Activated CD4-positive, alpha-beta T cell treated with anti-CD3 and anti-CD28 coated beads for 1 hour (primary cell): ENCODE data around the gene AP3B2.
"Not testable (repeated sequence)": the region's sequence is repeated elsewhere in the genome, so short reads cannot be mapped to it uniquely, and the experiment has no call there.

Source experiments
- DNase-seq: peaks from one replicate; pipeline ENCODE4 v3.0.0-alpha.2; 2020

AP3B2 gene

GRCh38 chr15:82648257-82649103 lies 61.2 kb downstream of the AP3B2 start:
- no peak for DNase-seq

- no peak for DNase-seq
Measured at GRCh38 chr15:82647835-82648256, 61.8 kb downstream of the AP3B2 start.

GRCh38 chr15:82647045-82647834 lies 62.4 kb downstream of the AP3B2 start, which contains the start of gene CPEB1:
TSS of gene CPEB1 (minus strand) at chr15:82647363. CDS start at chr15:82628459, 18,904 bp downstream.
- no peak for DNase-seq

- no peak for DNase-seq
Measured at GRCh38 chr15:82646250-82647044, 63.2 kb downstream of the AP3B2 start.

- not testable (repeated sequence) for DNase-seq
Measured at GRCh38 chr15:82644967-82645852, 64.5 kb downstream of the AP3B2 start.

GRCh38 chr15:82643992-82644391 lies 65.7 kb downstream of the AP3B2 start:
- DNase-seq, result no peak

- DNase-seq, result no peak
Measured at GRCh38 chr15:82642656-82643055, 67.0 kb downstream of the AP3B2 start.

GRCh38 chr15:82641129-82641798 lies 68.4 kb downstream of the AP3B2 start:
- no peak for DNase-seq

- DNase-seq, result no peak
Measured at GRCh38 chr15:82640672-82641071, 69.0 kb downstream of the AP3B2 start.

GRCh38 chr15:82635798-82636197 lies 73.9 kb downstream of the AP3B2 start:
- no peak for DNase-seq

GRCh38 chr15:82630033-82630432 lies 79.6 kb downstream of the AP3B2 start:
- DNase-seq, result no peak

- no peak for DNase-seq
Measured at GRCh38 chr15:82625136-82625535, 84.5 kb downstream of the AP3B2 start.

GRCh38 chr15:82624438-82624837 lies 85.2 kb downstream of the AP3B2 start:
- no peak for DNase-seq

GRCh38 chr15:82624008-82624407 lies 85.7 kb downstream of the AP3B2 start:
- no peak for DNase-seq

GRCh38 chr15:82621970-82622369 lies 87.7 kb downstream of the AP3B2 start:
- DNase-seq, result no peak

GRCh38 chr15:82613747-82614146 lies 95.9 kb downstream of the AP3B2 start:
- no peak for DNase-seq

GRCh38 chr15:82611348-82611747 lies 98.3 kb downstream of the AP3B2 start:
- no peak for DNase-seq
